Measurements from ENCODE around the gene CRABP2.

CRABP2 gene

DNA sequence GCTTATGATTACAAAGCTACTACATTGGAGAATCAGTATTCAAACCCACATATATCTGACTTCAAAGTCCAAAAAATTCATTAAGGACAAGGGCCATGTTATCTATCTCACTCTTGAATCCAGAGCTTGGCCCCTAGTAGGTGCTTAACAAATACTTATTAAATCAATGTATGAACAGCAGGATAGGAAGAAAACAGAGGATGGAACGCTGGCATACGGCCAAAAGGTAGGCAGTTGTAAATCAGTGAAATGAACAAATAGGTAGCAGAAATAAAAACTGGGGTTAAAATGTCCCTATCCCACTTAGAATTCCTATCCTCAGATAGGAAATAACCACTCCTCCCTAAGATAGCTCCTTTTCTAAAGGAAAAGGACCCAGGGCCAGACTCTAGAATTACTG is 33.5 kb upstream of the CRABP2 start:
- no peak overlapping the region for H2AFZ ChIP-seq (ENCODE audit: low read length)
- H3K4me2 ChIP-seq (ENCODE audit: low read depth, low read length) = no peak overlapping the region
- DNase-seq = no peak
- H3K4me1 ChIP-seq (ENCODE audit: low read length) = peaks cover 22% of the 10 kb centered on the region
- H3K27me3 ChIP-seq (replicated peaks; ENCODE audit: insufficient read depth, low read length) = no peaks in the 10 kb centered on the region
- H3K36me3 ChIP-seq (replicated peaks; ENCODE audit: insufficient read depth, low read length) = no peaks in the 10 kb centered on the region
- H3K27ac ChIP-seq (ENCODE audit: low read length) = no peak overlapping the region
- TF ChIP-seq, protein P1, sequence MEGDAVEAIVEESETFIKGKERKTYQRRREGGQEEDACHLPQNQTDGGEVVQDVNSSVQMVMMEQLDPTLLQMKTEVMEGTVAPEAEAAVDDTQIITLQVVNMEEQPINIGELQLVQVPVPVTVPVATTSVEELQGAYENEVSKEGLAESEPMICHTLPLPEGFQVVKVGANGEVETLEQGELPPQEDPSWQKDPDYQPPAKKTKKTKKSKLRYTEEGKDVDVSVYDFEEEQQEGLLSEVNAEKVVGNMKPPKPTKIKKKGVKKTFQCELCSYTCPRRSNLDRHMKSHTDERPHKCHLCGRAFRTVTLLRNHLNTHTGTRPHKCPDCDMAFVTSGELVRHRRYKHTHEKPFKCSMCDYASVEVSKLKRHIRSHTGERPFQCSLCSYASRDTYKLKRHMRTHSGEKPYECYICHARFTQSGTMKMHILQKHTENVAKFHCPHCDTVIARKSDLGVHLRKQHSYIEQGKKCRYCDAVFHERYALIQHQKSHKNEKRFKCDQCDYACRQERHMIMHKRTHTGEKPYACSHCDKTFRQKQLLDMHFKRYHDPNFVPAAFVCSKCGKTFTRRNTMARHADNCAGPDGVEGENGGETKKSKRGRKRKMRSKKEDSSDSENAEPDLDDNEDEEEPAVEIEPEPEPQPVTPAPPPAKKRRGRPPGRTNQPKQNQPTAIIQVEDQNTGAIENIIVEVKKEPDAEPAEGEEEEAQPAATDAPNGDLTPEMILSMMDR (IDR thresholded peaks at IDR 0.05; ENCODE audit: low read length) = no peak
- no peak for TF ChIP-seq EZH2 (optimal IDR thresholded peaks at IDR 0.05; ENCODE audit: low read depth, low read length)
- no peak for TF ChIP-seq EZH2phosphoT487 (IDR thresholded peaks at IDR 0.05; ENCODE audit: low read length)
- no peaks in the 10 kb centered on the region for H4K20me1 ChIP-seq (ENCODE audit: insufficient read depth, low read length)
- H3F3A ChIP-seq (ENCODE audit: insufficient read depth, low read length) = peaks cover 42% of the 10 kb centered on the region
- no peaks in the 10 kb centered on the region for H3K9me3 ChIP-seq (replicated peaks; ENCODE audit: insufficient read depth, low read length)
- peaks cover 29% of the 10 kb centered on the region for H3K79me2 ChIP-seq (ENCODE audit: low read length)
- no peak overlapping the region for H3K4me3 ChIP-seq (ENCODE audit: low read length)
- no peaks in the 10 kb centered on the region for H3K9me2 ChIP-seq (replicated peaks; ENCODE audit: insufficient read depth, low read length)
- no peak overlapping the region for H3K9ac ChIP-seq (ENCODE audit: low read length)

DNA sequence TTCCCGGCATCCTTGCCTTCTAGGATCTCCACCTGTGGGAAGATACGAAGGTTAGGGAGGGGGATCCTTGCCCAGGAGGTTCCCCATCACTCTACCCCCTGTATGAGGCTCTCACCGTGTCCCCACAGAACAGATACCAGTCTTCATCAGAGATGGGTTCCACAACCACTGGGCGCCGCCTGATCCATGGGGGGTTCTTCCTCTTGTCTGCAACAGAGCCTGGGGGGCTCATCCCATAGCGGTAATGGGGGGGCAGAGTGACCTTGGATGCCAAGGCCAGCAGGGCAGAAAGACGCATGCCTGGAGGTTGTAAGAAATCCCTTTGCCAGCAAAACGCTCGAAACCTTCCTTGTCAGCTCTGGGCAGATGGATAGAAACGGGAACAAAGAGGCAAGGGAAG is 33.0 kb upstream of the CRABP2 start:
- no peak for DNase-seq
- H2AFZ ChIP-seq (ENCODE audit: low read length) = no peak overlapping the region
- no peak for TF ChIP-seq EZH2phosphoT487 (IDR thresholded peaks at IDR 0.05; ENCODE audit: low read length)
- TF ChIP-seq EZH2 (optimal IDR thresholded peaks at IDR 0.05; ENCODE audit: low read depth, low read length) = no peak
- TF ChIP-seq, protein P1 (IDR thresholded peaks at IDR 0.05; ENCODE audit: low read length) = no peak
- no peaks in the 10 kb centered on the region for H4K20me1 ChIP-seq (ENCODE audit: insufficient read depth, low read length)
- peaks cover 37% of the 10 kb centered on the region for H3F3A ChIP-seq (ENCODE audit: insufficient read depth, low read length)
- no peak overlapping the region for H3K4me2 ChIP-seq (ENCODE audit: low read depth, low read length)
- H3K4me3 ChIP-seq (ENCODE audit: low read length) = no peak overlapping the region
- H3K9me2 ChIP-seq (replicated peaks; ENCODE audit: insufficient read depth, low read length) = no peaks in the 10 kb centered on the region
- H3K27ac ChIP-seq (ENCODE audit: low read length) = no peak overlapping the region
- no peaks in the 10 kb centered on the region for H3K36me3 ChIP-seq (replicated peaks; ENCODE audit: insufficient read depth, low read length)
- H3K9me3 ChIP-seq (replicated peaks; ENCODE audit: insufficient read depth, low read length) = no peaks in the 10 kb centered on the region
- H3K27me3 ChIP-seq (replicated peaks; ENCODE audit: insufficient read depth, low read length) = no peaks in the 10 kb centered on the region
- peaks cover 24% of the 10 kb centered on the region for H3K79me2 ChIP-seq (ENCODE audit: low read length)
- H3K4me1 ChIP-seq (ENCODE audit: low read length) = peaks cover 22% of the 10 kb centered on the region
- H3K9ac ChIP-seq (ENCODE audit: low read length) = no peak overlapping the region

DNA sequence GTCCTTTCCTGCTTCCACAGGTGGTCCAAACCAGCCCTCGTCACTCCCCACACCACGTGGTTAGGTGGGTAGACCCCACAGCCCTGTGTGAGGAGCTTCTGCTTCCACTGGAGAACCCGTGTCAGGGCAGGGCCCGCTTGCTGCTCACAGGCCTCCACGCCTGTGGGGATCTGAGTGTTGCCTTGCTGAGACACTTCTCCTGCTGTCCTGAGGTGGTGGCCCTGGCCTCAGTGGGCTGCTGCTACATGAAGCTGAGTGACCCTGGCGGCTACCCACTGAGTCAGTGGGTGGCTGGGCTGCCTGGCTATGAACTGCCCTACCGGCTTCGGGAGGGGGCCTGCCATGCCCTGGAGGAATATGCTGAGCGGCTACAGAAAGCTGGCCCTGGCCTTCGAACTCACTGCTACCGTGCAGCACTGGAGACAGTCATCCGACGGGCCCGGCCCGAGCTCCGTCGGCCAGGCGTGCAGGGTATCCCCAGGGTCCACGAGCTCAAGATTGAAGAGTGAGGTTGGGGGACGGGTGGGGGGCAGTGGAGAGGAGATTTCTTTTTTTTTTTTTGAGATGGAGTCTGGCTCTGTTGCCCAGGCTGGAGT is 28.7 kb upstream of the CRABP2 start:
- DNase-seq = no peak

More for the DNA sequence above, 28.7 kb upstream of the CRABP2 start:
- Histone ChIP-seq H3K9me2 (replicated peaks; ENCODE audit: insufficient read depth, low read length) (no peaks in the 10 kb centered on the region), H3K9ac (ENCODE audit: low read length) (no peak overlapping the region), H3K4me3 (ENCODE audit: low read length) (no peak overlapping the region), H3K36me3 (replicated peaks; ENCODE audit: insufficient read depth, low read length) (no peaks in the 10 kb centered on the region), H3K79me2 (ENCODE audit: low read length) (peaks cover 19% of the 10 kb centered on the region), H3K4me1 (ENCODE audit: low read length) (peaks cover 3% of the 10 kb centered on the region; the same call in 1 of the 2 replicates), H3K4me2 (ENCODE audit: low read depth, low read length) (no peak overlapping the region), H4K20me1 (ENCODE audit: insufficient read depth, low read length) (no peaks in the 10 kb centered on the region), H3K27ac (ENCODE audit: low read length) (no peak overlapping the region), H3K27me3 (replicated peaks; ENCODE audit: insufficient read depth, low read length) (no peaks in the 10 kb centered on the region), H3K9me3 (replicated peaks; ENCODE audit: insufficient read depth, low read length) (no peaks in the 10 kb centered on the region), H3F3A (ENCODE audit: insufficient read depth, low read length) (peaks cover 12% of the 10 kb centered on the region), H2AFZ (ENCODE audit: low read length) (no peak overlapping the region)
- TF ChIP-seq EZH2phosphoT487 (IDR thresholded peaks at IDR 0.05; ENCODE audit: low read length) (no peak), EZH2 (optimal IDR thresholded peaks at IDR 0.05; ENCODE audit: low read depth, low read length) (no peak)
- TF ChIP-seq, protein P1 (IDR thresholded peaks at IDR 0.05; ENCODE audit: low read length) = no peak

Data from MM.1S (cell line).